Panc1 (cell line): ENCODE data around the gene ALDH2. TPM values are rescaled to one million over a fixed set of nuclear protein-coding genes. Genes with fewer than 3 reads are reported as not detected.
"Not testable (repeated sequence)": the region's sequence is repeated elsewhere in the genome, so short reads cannot be mapped to it uniquely, and the experiment has no call there.

Experiments used
- ATAC-seq: fragments of 200-7000 bp; cut with Tn5 transposase; 2 replicates; pipeline ENCODE4 v1.9.1; 2020; ENCODE audit warnings: mild to moderate bottlenecking, moderate library complexity
- BruUV-seq: library from RNA; stranded (reverse); fragments of 400-500 nt; replicated peaks from 2 replicates; lab custom pipeline; 2021; lab: Mats Ljungman, UMichigan
- CTCF ChIA-PET: fragments of 300-600 bp; sonication (Branson Sonifier 250); formaldehyde crosslinking; loops from one replicate; lab custom pipeline; 2022; ENCODE audit warnings: antibody characterized with exemption; lab: Charles Lee
- POLR2A ChIA-PET: fragments of 300-600 bp; sonication (Branson Sonifier 250); formaldehyde crosslinking; loops from one replicate; lab custom pipeline; 2022; ENCODE audit warnings: antibody characterized with exemption; lab: Charles Lee
- DNase-seq: peaks from one replicate; pipeline ENCODE4 v3.0.0-alpha.2; 2010; ENCODE audit warnings: low read depth, low spot score
- H3K27ac ChIP-seq: 2 replicates; pipeline ENCODE4 v1.5.1; 2011; ENCODE audit warnings: mild to moderate bottlenecking, low read length, inconsistent platforms
- H3K27me3 ChIP-seq: fragments of 200-500 bp; sonication (Bioruptor generic); 2 replicates; pipeline ENCODE4 v1.6.0; 2014; ENCODE audit warnings: low read length, inconsistent platforms; ENCODE audit not compliant: control insufficient read depth, insufficient read depth
- H3K36me3 ChIP-seq: fragments of 200-500 bp; sonication (Bioruptor generic); 2 replicates; pipeline ENCODE4 v1.5.1; 2014; ENCODE audit warnings: inconsistent platforms, mild to moderate bottlenecking, low read length, moderate library complexity; ENCODE audit not compliant: control insufficient read depth, insufficient read depth
- H3K4me1 ChIP-seq: 2 replicates; pipeline ENCODE4 v1.5.1; 2011; ENCODE audit warnings: inconsistent platforms, mild to moderate bottlenecking, low read length, moderate library complexity; ENCODE audit not compliant: control insufficient read depth, insufficient read depth
- H3K4me3 ChIP-seq, 2 experiments: 2 replicates each; pipeline ENCODE4 v1.5.1; 2011 to 2012; ENCODE audit warnings: low read depth in 2 of 2, low read length in 2 of 2, mild to moderate bottlenecking in 2 of 2, inconsistent platforms in 1 of 2, moderate library complexity in 1 of 2
- H3K9me3 ChIP-seq: fragments of 200-500 bp; sonication (Bioruptor generic); 2 replicates; pipeline ENCODE4 v1.5.1; 2014; ENCODE audit warnings: low read depth, mild to moderate bottlenecking, inconsistent platforms, low read length, moderate library complexity; ENCODE audit not compliant: control insufficient read depth, insufficient read depth
- POLR2AphosphoS5 ChIP-seq: IDR thresholded peaks from 2 replicates; pipeline ENCODE4 v1.6.1; 2012; ENCODE audit warnings: mild to moderate bottlenecking, low read depth, low read length, moderate library complexity
- SIN3A ChIP-seq: IDR thresholded peaks from 2 replicates; pipeline ENCODE4 v1.6.1; 2012; ENCODE audit warnings: low read depth, mild to moderate bottlenecking, low read length, moderate library complexity, borderline replicate concordance; ENCODE audit not compliant: insufficient read depth
- TCF7L2 ChIP-seq: IDR thresholded peaks from 2 replicates; pipeline ENCODE4 v1.6.1; 2011; ENCODE audit warnings: mild to moderate bottlenecking, low read depth, low read length, inconsistent platforms
- in situ Hi-C: cut with HindIII; loops from 2 replicates; pipeline ENCODE4 v1.10.0; 2016; ENCODE audit warnings: low sequenced_read_pairs, low pct_unique_long_range_greater_than_20kb
- intact Hi-C: fragments of 100-400 bp; cut with micrococcal nuclease; formaldehyde crosslinking; loops from one replicate; pipeline ENCODE4 v1.10.0; 2022; ENCODE audit not compliant: unreplicated experiment
- total RNA-seq: library from RNA; stranded (reverse); gene quantifications from one replicate; pipeline ENCODE4 v1.2.1, GENCODE V29; 2021; ENCODE audit not compliant: unreplicated experiment
- TF ChIP-seq, protein P1 (sequence below), 2 experiments: IDR thresholded peaks; 2 replicates each; pipeline ENCODE4 v1.6.1; 2011 to 2012; ENCODE audit warnings: low read depth in 2 of 2, control low read depth in 1 of 2, low read length in 1 of 2, mild to moderate bottlenecking in 1 of 2, moderate library complexity in 1 of 2; ENCODE audit not compliant: insufficient read depth in 1 of 2
- TF ChIP-seq, protein P2 (sequence below): fragments of 450-650 bp; IDR thresholded peaks from 2 replicates; pipeline ENCODE4 v1.5.1; 2017; ENCODE audit warnings: mild to moderate bottlenecking

Gene ALDH2
- total RNA-seq, 1 experiment from 2014 or later = 9.0 TPM

DNA sequence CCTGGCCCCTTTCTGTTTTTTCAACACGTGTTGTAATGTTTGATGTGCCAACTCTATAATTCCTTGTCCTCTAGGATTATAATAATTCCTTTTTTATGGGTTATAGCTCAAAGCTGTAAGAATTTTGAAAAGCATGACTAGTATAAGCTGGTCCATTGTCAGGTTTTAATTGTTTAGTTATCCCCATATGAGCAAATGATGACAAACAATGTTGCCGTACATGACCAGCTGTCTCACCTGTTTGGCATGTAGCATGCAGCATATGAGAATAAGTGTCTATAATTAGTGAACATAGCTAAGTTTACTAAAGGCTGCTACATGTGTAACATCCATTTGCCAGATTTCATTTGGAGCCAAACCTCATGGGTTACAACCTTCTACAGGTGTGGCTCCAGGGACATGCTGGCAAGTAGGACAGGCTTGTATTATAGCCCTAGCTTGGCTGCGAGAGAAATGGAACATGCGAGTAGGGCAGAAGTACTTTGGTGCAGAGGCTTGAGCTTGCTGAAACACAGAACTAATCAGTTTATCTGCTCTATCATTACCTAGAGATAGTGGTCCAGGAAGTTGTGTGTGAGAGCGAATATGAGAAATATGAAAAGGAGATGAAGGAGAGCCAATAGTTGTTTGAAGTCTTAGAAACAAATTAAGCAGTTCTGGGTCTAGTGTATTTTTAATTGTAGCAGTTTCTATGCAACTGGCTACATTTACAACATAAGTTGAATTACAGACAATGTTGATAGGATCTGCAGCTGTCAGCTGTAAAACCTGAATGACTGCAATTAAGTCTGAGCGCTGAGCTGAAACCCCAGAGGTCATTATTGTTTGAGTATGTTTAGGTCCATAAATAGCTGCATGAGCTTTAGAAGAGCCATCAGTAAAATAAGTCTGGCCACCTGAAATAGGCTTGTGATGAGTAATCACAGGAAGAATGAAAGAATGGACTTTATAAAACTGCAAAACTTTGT is 52.7 kb downstream of the ALDH2 start:
- Histone ChIP-seq H3K27ac (no peak overlapping the region), H3K4me1 (no peaks in the 10 kb centered on the region), H3K4me3 (no peak overlapping the region), H3K27me3 (no peaks in the 10 kb centered on the region; the same call in 1 of the 2 replicates), H3K9me3 (no peaks in the 10 kb centered on the region), H3K36me3 (no peaks in the 10 kb centered on the region)
- intact Hi-C loops (no loop called here), in situ Hi-C loops (no loop called here)
- BruUV-seq = no TSS peak
- CTCF ChIA-PET = no interaction called here
- POLR2A ChIA-PET = interaction anchor here (0.5 to 0.7 kb wide), 2 partner anchors 226 to 479 kb away, joined by 3 to 4 read pairs; no protein-coding TSS in a partner anchor
- no peak for ATAC-seq
- no peak for DNase-seq
- TF ChIP-seq POLR2AphosphoS5 (no peak), SIN3A (no peak), TCF7L2 (no peak)
- TF ChIP-seq, protein P1, sequence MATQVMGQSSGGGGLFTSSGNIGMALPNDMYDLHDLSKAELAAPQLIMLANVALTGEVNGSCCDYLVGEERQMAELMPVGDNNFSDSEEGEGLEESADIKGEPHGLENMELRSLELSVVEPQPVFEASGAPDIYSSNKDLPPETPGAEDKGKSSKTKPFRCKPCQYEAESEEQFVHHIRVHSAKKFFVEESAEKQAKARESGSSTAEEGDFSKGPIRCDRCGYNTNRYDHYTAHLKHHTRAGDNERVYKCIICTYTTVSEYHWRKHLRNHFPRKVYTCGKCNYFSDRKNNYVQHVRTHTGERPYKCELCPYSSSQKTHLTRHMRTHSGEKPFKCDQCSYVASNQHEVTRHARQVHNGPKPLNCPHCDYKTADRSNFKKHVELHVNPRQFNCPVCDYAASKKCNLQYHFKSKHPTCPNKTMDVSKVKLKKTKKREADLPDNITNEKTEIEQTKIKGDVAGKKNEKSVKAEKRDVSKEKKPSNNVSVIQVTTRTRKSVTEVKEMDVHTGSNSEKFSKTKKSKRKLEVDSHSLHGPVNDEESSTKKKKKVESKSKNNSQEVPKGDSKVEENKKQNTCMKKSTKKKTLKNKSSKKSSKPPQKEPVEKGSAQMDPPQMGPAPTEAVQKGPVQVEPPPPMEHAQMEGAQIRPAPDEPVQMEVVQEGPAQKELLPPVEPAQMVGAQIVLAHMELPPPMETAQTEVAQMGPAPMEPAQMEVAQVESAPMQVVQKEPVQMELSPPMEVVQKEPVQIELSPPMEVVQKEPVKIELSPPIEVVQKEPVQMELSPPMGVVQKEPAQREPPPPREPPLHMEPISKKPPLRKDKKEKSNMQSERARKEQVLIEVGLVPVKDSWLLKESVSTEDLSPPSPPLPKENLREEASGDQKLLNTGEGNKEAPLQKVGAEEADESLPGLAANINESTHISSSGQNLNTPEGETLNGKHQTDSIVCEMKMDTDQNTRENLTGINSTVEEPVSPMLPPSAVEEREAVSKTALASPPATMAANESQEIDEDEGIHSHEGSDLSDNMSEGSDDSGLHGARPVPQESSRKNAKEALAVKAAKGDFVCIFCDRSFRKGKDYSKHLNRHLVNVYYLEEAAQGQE (IDR thresholded peaks at IDR 0.05; ENCODE audit: insufficient read depth in 1 of 2, low read depth in 2 of 2, low read length in 1 of 2) = no peak
- TF ChIP-seq, protein P2, sequence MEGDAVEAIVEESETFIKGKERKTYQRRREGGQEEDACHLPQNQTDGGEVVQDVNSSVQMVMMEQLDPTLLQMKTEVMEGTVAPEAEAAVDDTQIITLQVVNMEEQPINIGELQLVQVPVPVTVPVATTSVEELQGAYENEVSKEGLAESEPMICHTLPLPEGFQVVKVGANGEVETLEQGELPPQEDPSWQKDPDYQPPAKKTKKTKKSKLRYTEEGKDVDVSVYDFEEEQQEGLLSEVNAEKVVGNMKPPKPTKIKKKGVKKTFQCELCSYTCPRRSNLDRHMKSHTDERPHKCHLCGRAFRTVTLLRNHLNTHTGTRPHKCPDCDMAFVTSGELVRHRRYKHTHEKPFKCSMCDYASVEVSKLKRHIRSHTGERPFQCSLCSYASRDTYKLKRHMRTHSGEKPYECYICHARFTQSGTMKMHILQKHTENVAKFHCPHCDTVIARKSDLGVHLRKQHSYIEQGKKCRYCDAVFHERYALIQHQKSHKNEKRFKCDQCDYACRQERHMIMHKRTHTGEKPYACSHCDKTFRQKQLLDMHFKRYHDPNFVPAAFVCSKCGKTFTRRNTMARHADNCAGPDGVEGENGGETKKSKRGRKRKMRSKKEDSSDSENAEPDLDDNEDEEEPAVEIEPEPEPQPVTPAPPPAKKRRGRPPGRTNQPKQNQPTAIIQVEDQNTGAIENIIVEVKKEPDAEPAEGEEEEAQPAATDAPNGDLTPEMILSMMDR = no peak

DNA sequence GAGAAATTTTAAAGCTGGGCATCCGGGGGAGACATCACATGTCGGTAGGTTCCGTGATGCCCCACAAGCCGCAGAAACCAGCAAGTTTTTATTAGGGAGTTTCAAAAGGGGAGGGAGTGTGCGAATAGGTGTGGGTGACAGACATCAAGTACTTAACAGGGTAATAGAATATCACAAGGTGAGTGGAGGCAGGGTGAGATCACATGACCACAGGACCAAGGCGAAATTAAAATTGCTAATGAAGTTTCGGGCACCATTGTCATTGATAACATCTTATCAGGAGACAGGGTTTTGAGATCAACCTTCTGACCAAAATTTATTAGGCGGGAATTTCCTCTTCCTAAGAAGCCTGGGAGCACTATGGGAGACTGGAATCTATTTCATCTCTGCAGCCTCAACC is 54.1 kb downstream of the ALDH2 start:
- DNase-seq, POLR2A ChIA-PET, intact Hi-C loops, in situ Hi-C loops, H3K27ac ChIP-seq, H3K4me1 ChIP-seq, H3K9me3 ChIP-seq, H3K4me3 ChIP-seq, H3K36me3 ChIP-seq, H3K27me3 ChIP-seq, CTCF ChIA-PET, ATAC-seq, BruUV-seq: not testable (repeated sequence)

DNA sequence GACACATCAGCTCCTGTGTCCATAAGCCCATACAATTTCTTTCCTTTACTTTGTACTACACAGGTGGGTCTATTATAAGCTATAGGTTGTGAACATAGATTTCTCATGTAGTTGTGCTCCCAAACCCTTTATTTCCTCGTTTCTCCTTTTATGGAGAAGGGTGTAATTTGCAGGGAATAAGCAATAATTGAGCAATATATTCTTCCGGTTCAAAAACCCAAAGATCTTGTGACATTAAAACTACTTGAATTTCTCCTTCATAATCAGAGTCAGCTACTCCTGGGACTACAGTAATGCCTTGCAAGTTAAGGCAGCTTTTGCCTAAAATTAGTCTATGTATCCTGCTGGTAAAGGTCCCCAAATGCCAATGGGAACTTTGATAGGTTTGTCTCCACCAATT is 56.2 kb downstream of the ALDH2 start:
- no peaks in the 10 kb centered on the region; the same call in 1 of the 2 replicates for H3K27me3 ChIP-seq
- no peaks in the 10 kb centered on the region for H3K9me3 ChIP-seq
- ATAC-seq = no peak
- H3K4me3 ChIP-seq = no peak overlapping the region
- H3K36me3 ChIP-seq = no peaks in the 10 kb centered on the region
- ChIA-PET CTCF (no interaction called here), POLR2A (no interaction called here)
- BruUV-seq = no TSS peak
- peaks cover 2% of the 10 kb centered on the region; the same call in 1 of the 2 replicates for H3K4me1 ChIP-seq
- in situ Hi-C loops = no loop called here
- intact Hi-C loops = no loop called here
- no peak for DNase-seq
- no peak overlapping the region for H3K27ac ChIP-seq
- TF ChIP-seq SIN3A = no peak
- TF ChIP-seq, protein P2 = no peak
- TF ChIP-seq TCF7L2 = no peak
- TF ChIP-seq POLR2AphosphoS5 = no peak
- TF ChIP-seq, protein P1 (IDR thresholded peaks at IDR 0.05; ENCODE audit: insufficient read depth in 1 of 2, low read depth in 2 of 2, low read length in 1 of 2) = no peak
